ENCODE measurements around the gene TRIM67. TPM values are rescaled to one million over a fixed set of nuclear protein-coding genes. Genes with fewer than 3 reads are reported as not detected.

TRIM67 gene
- total and polyA plus RNA-seq, 2 of the 4 experiments (the other 2 are of a cell fraction): not detected

GRCh38 chr1:231192620-231193163 is 30.8 kb downstream of the TRIM67 start:
- Histone ChIP-seq H3K18ac (ENCODE audit: low read depth, low read length) (no peak overlapping the region), H3K4me1 (ENCODE audit: control insufficient read depth, insufficient read depth, low read length) (no peaks in the 10 kb centered on the region), H3K4me3 (ENCODE audit: insufficient read depth, low read depth, low read length) (no peak overlapping the region), H3K27ac (ENCODE audit: insufficient read depth, low read length) (no peak overlapping the region), H3K4ac (ENCODE audit: low read depth, low read length) (no peak overlapping the region), H3K27me3 (ENCODE audit: control insufficient read depth, insufficient read depth, low read length) (peaks cover 13% of the 10 kb centered on the region; the same call in 1 of the 2 replicates), H2AK5ac (ENCODE audit: low read depth, low read length) (no peak overlapping the region), H3K9me1 (ENCODE audit: insufficient read depth, low read length) (no peaks in the 10 kb centered on the region), H2BK5ac (ENCODE audit: low read depth, low read length, poor library complexity, severe bottlenecking) (no peak overlapping the region), H2BK20ac (ENCODE audit: low read depth, low read length) (no peak overlapping the region), H3K9ac (ENCODE audit: low read depth, low read length) (no peak overlapping the region), H2AFZ (replicated peaks; ENCODE audit: low read length, poor library complexity) (no peak overlapping the region), H2AK9ac (replicated peaks; ENCODE audit: low read depth, low read length, poor library complexity) (no peak overlapping the region), H3K14ac (replicated peaks; ENCODE audit: low read depth, low read length) (no peak overlapping the region), H3K9me3 (ENCODE audit: control insufficient read depth, insufficient read depth, low read length) (no peaks in the 10 kb centered on the region), H3K56ac (ENCODE audit: extremely low read depth, insufficient read depth, low read length) (no peak overlapping the region), H4K91ac (ENCODE audit: insufficient read depth, low read depth, low read length) (no peak overlapping the region), H2BK15ac (ENCODE audit: low read depth, low read length) (no peak overlapping the region), H3K4me2 (ENCODE audit: low read depth, low read length) (no peak overlapping the region), H3K79me1 (ENCODE audit: low read depth in 1 of 2, low read length in 2 of 2) (no peaks in the 10 kb centered on the region), H3K36me3 (ENCODE audit: control insufficient read depth, insufficient read depth, low read length) (no peaks in the 10 kb centered on the region), H4K20me1 (ENCODE audit: insufficient read depth, low read length) (no peaks in the 10 kb centered on the region), H2BK120ac (ENCODE audit: low read depth, low read length) (no peak overlapping the region), H3K23ac (ENCODE audit: low read depth, low read length) (no peak overlapping the region), H4K8ac (ENCODE audit: low read depth in 2 of 2, low read length in 2 of 2) (no peak overlapping the region), H4K5ac (ENCODE audit: low read depth, low read length) (no peak overlapping the region)
- ATAC-seq (ENCODE audit: low read depth): no peak
- no TSS peak for BruUV-seq (replicated peaks)
- dilution Hi-C loops (cut with HindIII; ENCODE audit: low sequenced_read_pairs, unreplicated experiment): no loop called here
- intact Hi-C loops (cut with micrococcal nuclease): no loop called here
- 17% methylated on average over 3 of the region's 12 CpGs; no CpG with 5 or more reads in 1 of the 2 experiments for WGBS, 2 experiments (ENCODE audit: extremely low coverage in 2 of 2, insufficient read length in 1 of 2)
- TF ChIP-seq RCOR1 (IDR thresholded peaks at IDR 0.05; ENCODE audit: insufficient replicate concordance, low read length) (no peak), FOS (IDR thresholded peaks at IDR 0.05; ENCODE audit: low read depth, low read length) (no peak), POLR2A (IDR thresholded peaks at IDR 0.05; ENCODE audit: low read depth, low read length) (no peak), MAFK (IDR thresholded peaks at IDR 0.05; ENCODE audit: low read depth, low read length) (no peak), BHLHE40 (IDR thresholded peaks at IDR 0.05; ENCODE audit: low read depth, low read length) (no peak), CTCF (conservative IDR thresholded peaks at IDR 0.05; ENCODE audit: low read depth, low read length) (no peak), USF2 (IDR thresholded peaks at IDR 0.05; ENCODE audit: low read depth, low read length) (no peak), ELK1 (IDR thresholded peaks at IDR 0.05; ENCODE audit: borderline replicate concordance, low read depth, low read length) (no peak), MAZ (IDR thresholded peaks at IDR 0.05; ENCODE audit: borderline replicate concordance, low read depth, low read length) (no peak), RAD21 (IDR thresholded peaks at IDR 0.05; ENCODE audit: low read length) (no peak), CEBPB (IDR thresholded peaks at IDR 0.05; ENCODE audit: low read depth, low read length) (no peak), RFX5 (IDR thresholded peaks at IDR 0.05; ENCODE audit: low read depth, low read length) (no peak), NFE2L2 (IDR thresholded peaks at IDR 0.05; ENCODE audit: low read depth, low read length) (no peak), MXI1 (IDR thresholded peaks at IDR 0.05; ENCODE audit: borderline replicate concordance, low read depth, low read length) (no peak)
- ChIA-PET CTCF (no interaction called here), POLR2A (ENCODE audit: unreplicated experiment) (no interaction called here)
- in situ Hi-C loops (cut with MboI; ENCODE audit: low sequenced_read_pairs): no loop called here
- no peak for DNase-seq

Data from IMR-90 (cell line).